GM19238 (cell line): ENCODE measurements around the gene NCBP3.

Experiments used
- DNase-seq: peaks from one replicate; pipeline ENCODE4 v3.0.0; 2011; ENCODE audit warnings: low spot score; ENCODE audit not compliant: insufficient read length

NCBP3 gene

GRCh38 chr17:3845621-3846436 lies at the start of gene NCBP3:
Gene NCBP3 (minus strand): TSS chr17:3846246. CDS start chr17:3846223, 23 bp downstream.
- peak; percentile 98 for DNase-seq

GRCh38 chr17:3895354-3895753 lies 49.3 kb upstream of the NCBP3 start:
- no peak for DNase-seq

- no peak for DNase-seq
Observed at GRCh38 chr17:3894911-3895343, 48.9 kb upstream of the NCBP3 start.

- DNase-seq = no peak
Observed at GRCh38 chr17:3894188-3894587, 48.1 kb upstream of the NCBP3 start.

- DNase-seq = no peak
Observed at GRCh38 chr17:3893720-3894116, 47.7 kb upstream of the NCBP3 start.

- peak; percentile 99 for DNase-seq
Observed at GRCh38 chr17:3893003-3893719, 47.1 kb upstream of the NCBP3 start, which contains the start of gene CAMKK1. Gene CAMKK1 (minus strand): TSS chr17:3893053. CDS start chr17:3885687, 7,366 bp downstream.

GRCh38 chr17:3892095-3892998 lies 46.3 kb upstream of the NCBP3 start:
- DNase-seq = peak; percentile 52

- no peak for DNase-seq
Observed at GRCh38 chr17:3891626-3892094, 45.6 kb upstream of the NCBP3 start.

GRCh38 chr17:3890878-3891219 lies 44.8 kb upstream of the NCBP3 start:
- DNase-seq = no peak

GRCh38 chr17:3890082-3890877 lies 44.2 kb upstream of the NCBP3 start:
- DNase-seq = no peak

GRCh38 chr17:3889325-3890012 lies 43.4 kb upstream of the NCBP3 start:
- no peak for DNase-seq

- no peak for DNase-seq
Observed at GRCh38 chr17:3888343-3889171, 42.5 kb upstream of the NCBP3 start.

GRCh38 chr17:3887804-3888203 lies 41.8 kb upstream of the NCBP3 start:
- no peak for DNase-seq

GRCh38 chr17:3887394-3887793 lies 41.3 kb upstream of the NCBP3 start:
- DNase-seq = no peak

- no peak for DNase-seq
Observed at GRCh38 chr17:3886776-3887175, 40.7 kb upstream of the NCBP3 start.

GRCh38 chr17:3885970-3886369 lies 39.9 kb upstream of the NCBP3 start:
- no peak for DNase-seq

GRCh38 chr17:3885271-3885670 lies 39.2 kb upstream of the NCBP3 start:
- DNase-seq = no peak

- no peak for DNase-seq
Observed at GRCh38 chr17:3884188-3884587, 38.1 kb upstream of the NCBP3 start.

- DNase-seq = no peak
Observed at GRCh38 chr17:3882276-3882675, 36.2 kb upstream of the NCBP3 start.
